Thoracic aorta (tissue), 2 donors: ENCODE data around the gene HSPB1. TPM values are rescaled to one million over a fixed set of nuclear protein-coding genes. Genes with fewer than 3 reads are reported as not detected.
A peak's percentile ranks its signal among the peaks of the same experiment; 100 is the strongest.
"Not testable (repeated sequence)": the region's sequence is repeated elsewhere in the genome, so short reads cannot be mapped to it uniquely, and the experiment has no call there.

Experiments used
- ATAC-seq: fragments of 150-250 bp; one replicate; pipeline ENCODE4 v1.8.0; 2017; ENCODE audit warnings: low read depth; ENCODE audit not compliant: insufficient number of reproducible peaks, low FRiP score
- DNase-seq: peaks from one replicate; pipeline ENCODE4 v3.0.0-alpha.2; 2020; ENCODE audit warnings: low spot score
- H3K27ac ChIP-seq, 2 donors: fragments of 200-600 bp; sonication (generic); 1 replicate in 1 of 2; 2 replicates in 1 of 2; pipeline ENCODE4 v1.5.1; 2016; ENCODE audit warnings: mild to moderate bottlenecking in 2 of 2, moderate library complexity in 2 of 2
- H3K27me3 ChIP-seq: fragments of 200-600 bp; sonication (generic); replicated peaks from 2 replicates; pipeline ENCODE4 v1.6.0; 2016; ENCODE audit warnings: mild to moderate bottlenecking; ENCODE audit not compliant: insufficient read depth
- H3K36me3 ChIP-seq: fragments of 200-600 bp; sonication (generic); one replicate; pipeline ENCODE4 v1.5.1; 2016
- H3K4me1 ChIP-seq, 2 donors: fragments of 200-600 bp; sonication (generic); 1 replicate in 1 of 2; 2 replicates in 1 of 2; pipeline versions ENCODE4 v1.5.1 to v1.6.0; 2016; ENCODE audit warnings: low read depth in 2 of 2, mild to moderate bottlenecking in 1 of 2; ENCODE audit not compliant: control insufficient read depth in 1 of 2
- H3K4me3 ChIP-seq: fragments of 200-600 bp; sonication (generic); 2 replicates; pipeline ENCODE4 v1.5.1; 2016; ENCODE audit warnings: mild to moderate bottlenecking
- H3K9me3 ChIP-seq: fragments of 200-600 bp; sonication (generic); 2 replicates; pipeline ENCODE4 v1.5.1; 2016
- total RNA-seq, 2 donors: library from RNA; depleted of rRNA; stranded (reverse); fragments of >200 nt; gene quantifications; one replicate each; pipeline versions ENCODE4 v1.1.0 to v1.2.3, GENCODE V29; 2016
- TF ChIP-seq, protein P1 (sequence below): fragments of 200-600 bp; sonication (generic); IDR thresholded peaks from one replicate; pipeline ENCODE4 v1.5.1; 2019; ENCODE audit warnings: antibody characterized with exemption

HSPB1 gene
- total RNA-seq, 2 donors from 2014 or later, result 1,835 to 2,623 TPM

DNA sequence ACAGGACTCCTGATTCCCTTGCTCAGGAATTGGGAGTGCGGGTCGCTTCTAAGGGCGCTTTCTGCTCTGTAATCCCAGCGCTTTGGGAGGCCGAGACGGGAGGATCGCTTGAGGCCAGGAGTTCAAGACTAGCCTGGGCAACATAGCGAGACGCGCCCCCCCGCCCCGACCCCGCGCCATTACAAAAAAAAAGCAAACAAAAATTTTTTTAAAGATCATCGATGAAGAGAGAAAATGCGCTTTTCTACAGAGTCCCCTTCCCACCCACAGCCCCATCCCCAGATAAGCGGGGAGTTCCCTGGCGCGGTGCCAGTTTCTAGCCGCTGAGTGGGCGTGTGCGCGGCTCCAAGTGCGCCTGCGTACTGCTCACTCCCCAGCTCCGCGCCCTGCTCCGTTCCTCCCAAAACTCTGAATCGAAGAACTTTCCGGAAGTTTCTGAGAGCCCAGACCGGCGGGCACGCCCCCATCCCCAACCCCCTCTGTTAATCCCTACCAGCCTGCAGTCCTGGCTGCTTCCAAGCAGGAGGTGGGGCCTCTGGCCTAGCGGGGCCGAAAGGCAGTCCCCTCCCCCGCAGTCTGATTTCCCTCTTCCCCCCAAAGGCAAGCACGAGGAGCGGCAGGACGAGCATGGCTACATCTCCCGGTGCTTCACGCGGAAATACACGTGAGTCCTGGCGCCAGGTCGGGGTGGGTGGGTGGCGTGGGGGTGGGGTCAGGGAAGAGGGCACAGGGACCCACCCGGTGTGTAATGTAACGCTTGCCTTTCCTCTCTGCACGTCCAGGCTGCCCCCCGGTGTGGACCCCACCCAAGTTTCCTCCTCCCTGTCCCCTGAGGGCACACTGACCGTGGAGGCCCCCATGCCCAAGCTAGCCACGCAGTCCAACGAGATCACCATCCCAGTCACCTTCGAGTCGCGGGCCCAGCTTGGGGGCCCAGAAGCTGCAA is 1.0 kb downstream of the HSPB1 start:
- H3K27ac ChIP-seq, result peak overlapping the region; percentile 99
- peak overlapping the region; percentile 97 for H3K4me3 ChIP-seq
- H3K36me3 ChIP-seq, result peaks cover 11% of the 10 kb centered on the region
- DNase-seq (no peak), ATAC-seq (no peak)
- H3K27me3 ChIP-seq, result no peaks in the 10 kb centered on the region
- TF ChIP-seq, protein P1, sequence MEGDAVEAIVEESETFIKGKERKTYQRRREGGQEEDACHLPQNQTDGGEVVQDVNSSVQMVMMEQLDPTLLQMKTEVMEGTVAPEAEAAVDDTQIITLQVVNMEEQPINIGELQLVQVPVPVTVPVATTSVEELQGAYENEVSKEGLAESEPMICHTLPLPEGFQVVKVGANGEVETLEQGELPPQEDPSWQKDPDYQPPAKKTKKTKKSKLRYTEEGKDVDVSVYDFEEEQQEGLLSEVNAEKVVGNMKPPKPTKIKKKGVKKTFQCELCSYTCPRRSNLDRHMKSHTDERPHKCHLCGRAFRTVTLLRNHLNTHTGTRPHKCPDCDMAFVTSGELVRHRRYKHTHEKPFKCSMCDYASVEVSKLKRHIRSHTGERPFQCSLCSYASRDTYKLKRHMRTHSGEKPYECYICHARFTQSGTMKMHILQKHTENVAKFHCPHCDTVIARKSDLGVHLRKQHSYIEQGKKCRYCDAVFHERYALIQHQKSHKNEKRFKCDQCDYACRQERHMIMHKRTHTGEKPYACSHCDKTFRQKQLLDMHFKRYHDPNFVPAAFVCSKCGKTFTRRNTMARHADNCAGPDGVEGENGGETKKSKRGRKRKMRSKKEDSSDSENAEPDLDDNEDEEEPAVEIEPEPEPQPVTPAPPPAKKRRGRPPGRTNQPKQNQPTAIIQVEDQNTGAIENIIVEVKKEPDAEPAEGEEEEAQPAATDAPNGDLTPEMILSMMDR, result no peak
- no peaks in the 10 kb centered on the region for H3K9me3 ChIP-seq
- peaks cover 24 to 48% of the 10 kb centered on the region in 2 donors for H3K4me1 ChIP-seq

DNA sequence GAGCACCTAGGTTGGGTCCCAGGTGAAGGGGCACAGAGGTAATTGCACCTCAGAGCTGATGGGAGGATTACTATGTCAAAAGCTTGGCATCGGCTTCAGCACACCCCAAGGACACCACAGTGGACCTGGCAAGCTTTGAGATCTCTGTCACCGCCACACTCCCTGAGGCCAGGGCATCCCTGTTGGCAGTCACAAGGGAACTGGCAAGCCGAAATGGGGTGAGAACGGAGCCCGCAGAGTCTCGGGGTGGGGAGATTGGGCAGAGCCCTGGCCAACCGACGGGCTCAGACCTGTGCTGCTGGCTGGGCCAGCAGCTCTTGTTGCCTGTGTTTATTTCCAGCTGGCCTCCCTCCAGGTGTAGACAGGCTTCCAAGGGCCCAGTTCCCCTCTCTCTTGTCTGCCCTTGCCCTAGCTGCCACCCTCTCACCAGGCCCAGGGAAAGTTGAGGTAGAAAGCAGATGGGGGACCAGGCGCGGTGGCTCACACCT is 2.5 kb downstream of the HSPB1 start:
- Histone ChIP-seq H3K27ac (peak overlapping the region; percentile 99), H3K4me1 (peaks cover 24 to 42% of the 10 kb centered on the region in 2 donors), H3K4me3 (peak overlapping the region; percentile 97), H3K36me3 (peaks cover 11% of the 10 kb centered on the region), H3K9me3 (no peaks in the 10 kb centered on the region), H3K27me3 (no peaks in the 10 kb centered on the region)
- DNase-seq, result no peak
- no peak for ATAC-seq
- TF ChIP-seq, protein P1, result no peak

DNA sequence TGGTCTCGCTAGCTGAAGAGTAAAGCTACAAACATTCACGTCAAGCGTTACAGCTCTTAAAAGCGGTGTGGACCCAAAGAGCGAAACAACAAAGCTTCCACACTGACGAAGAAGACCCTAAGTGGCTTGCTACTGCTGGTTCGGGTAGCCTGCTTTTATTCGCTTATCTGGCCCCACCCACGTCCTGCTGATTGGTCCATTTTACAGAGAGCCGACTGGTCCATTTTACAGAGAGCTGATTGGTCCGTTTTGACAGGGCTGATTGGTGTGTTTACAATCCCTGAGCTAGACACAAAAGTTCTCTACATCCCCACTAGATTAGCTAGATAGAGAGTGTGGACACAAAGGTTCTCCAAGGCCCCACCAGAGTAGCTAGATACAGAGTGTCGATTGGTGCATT is 6.4 kb downstream of the HSPB1 start:
- not testable (repeated sequence) for H3K36me3 ChIP-seq, H3K27ac ChIP-seq, DNase-seq, H3K9me3 ChIP-seq, ATAC-seq, H3K4me3 ChIP-seq, H3K27me3 ChIP-seq
- H3K4me1 ChIP-seq, result peaks cover 16 to 37% of the 10 kb centered on the region in 2 donors

DNA sequence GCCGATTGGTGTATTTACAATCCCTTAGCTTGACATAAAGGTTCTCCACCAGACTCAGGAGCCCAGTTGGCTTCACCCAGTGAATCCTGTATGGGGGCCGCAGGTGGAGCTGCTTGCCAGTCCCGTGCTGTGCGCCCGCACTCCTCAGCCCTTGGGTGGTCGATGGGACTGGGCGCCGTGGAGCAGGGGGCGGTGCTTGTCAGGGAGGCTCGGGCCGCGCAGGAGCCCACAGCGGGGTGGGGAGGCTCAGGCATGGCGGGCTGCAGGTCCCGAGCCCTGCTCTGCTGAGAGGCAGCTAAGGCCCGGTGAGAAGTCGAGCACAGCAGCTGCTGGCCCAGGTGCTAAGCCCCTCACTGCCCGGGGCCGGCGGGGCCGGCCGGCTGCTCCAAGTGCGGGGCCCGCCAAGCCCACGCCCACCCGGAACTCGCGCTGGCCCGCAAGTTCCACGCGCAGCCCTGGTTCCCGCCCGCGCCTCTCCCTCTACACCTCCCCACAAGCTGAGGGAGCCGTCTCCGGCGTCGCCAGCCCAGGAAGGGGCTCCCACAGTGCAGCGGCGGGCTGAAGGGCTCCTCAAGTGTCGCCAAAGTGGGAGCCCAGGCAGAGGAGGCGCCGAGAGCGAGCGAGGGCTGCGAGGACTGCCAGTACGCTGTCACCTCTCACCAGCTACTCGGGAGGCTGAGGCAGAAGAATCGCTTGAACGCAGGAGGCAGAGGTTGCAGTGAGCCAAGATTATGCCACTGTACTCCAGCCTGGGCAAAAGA is 7.0 kb downstream of the HSPB1 start:
- not testable (repeated sequence) for H3K4me3 ChIP-seq, H3K27ac ChIP-seq, H3K36me3 ChIP-seq, ATAC-seq, H3K9me3 ChIP-seq, H3K27me3 ChIP-seq, DNase-seq
- H3K4me1 ChIP-seq, result peaks cover 16 to 40% of the 10 kb centered on the region in 2 donors

DNA sequence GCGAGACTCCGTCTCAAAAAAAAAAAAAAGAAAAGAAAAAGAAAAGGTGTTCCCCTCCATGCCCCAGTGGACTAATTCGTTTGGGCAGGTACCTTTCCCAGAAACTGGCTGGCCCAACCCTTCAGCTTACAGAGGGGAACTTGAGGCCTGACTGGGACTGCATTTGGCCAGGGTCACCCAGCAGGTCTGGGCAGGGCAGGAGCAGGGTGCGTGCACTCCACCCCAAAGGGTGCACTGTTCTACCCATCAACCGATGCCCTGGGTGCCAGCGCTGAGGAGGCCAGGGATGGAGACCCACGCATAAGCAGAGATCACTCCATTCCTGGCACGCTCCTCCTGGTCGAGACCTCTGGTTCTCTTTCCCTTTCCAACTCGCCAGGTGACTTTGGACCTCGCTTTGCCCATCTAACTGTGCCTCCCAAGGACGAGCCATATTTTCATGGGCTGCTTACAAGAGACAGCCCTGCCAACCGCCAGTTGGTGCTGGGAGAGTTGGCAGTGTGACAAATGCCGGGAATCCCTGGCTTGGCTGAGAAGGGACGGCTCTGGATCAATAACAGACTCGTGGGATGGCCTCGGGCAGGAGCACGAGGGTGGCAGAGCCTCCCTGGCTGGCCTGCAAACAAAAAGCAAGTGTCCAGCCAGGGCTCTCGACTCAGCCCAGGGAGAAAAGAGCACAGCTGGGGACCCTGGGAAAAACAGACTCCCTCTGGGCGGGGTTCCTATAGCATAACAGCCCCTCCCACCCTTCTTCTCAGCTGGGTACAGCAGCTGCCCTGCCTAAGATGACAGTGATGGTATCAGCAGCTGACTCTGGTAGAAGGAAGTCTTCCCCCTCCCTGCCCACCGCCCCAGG is 7.9 kb downstream of the HSPB1 start:
- Histone ChIP-seq H3K27ac (peak overlapping the region in 1 of 2 donors; percentile 58), H3K4me3 (no peak overlapping the region)
- ATAC-seq, result no peak

DNA sequence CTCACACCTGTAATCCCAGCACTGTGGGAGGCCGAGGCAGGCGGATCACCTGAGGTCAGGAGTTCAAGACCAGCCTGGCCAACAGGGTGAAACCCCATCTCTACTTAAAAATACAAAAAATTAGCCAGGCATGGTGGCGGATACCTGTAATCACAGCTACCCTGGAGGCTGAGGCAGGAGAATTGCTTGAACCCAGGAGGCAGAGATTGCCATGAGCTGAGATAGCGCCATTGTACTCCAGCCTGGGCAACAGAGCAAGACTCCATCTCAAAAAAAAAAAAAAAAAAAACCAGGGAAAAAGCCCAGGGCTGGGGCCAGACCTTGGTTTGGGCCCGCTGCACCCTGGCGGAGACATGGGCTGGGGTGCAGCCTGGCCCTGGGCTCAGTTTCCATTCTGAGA is 9.4 kb downstream of the HSPB1 start:
- not testable (repeated sequence) for H3K9me3 ChIP-seq, DNase-seq, ATAC-seq, H3K27me3 ChIP-seq, H3K4me3 ChIP-seq, H3K27ac ChIP-seq, H3K36me3 ChIP-seq
- peaks cover 7 to 22% of the 10 kb centered on the region in 2 donors for H3K4me1 ChIP-seq

More for the DNA sequence above, 7.9 kb downstream of the HSPB1 start:
- no peaks in the 10 kb centered on the region for H3K27me3 ChIP-seq
- TF ChIP-seq, protein P1, result no peak
- peaks cover 16 to 37% of the 10 kb centered on the region in 2 donors for H3K4me1 ChIP-seq
- H3K36me3 ChIP-seq, result no peaks in the 10 kb centered on the region
- no peaks in the 10 kb centered on the region for H3K9me3 ChIP-seq
- DNase-seq, result no peak
